Spleen (tissue), 7 donors: Measurements from ENCODE around the gene DHCR7.

Experiments used
- CTCF ChIP-seq, 11 experiments: fragments of 200-600 bp in 7 of 11; fragments of 450-650 bp in 4 of 11; sonication (generic) in 4 of 11; IDR thresholded peaks in 8 of 11; conservative IDR thresholded peaks in 3 of 11; 1 replicate in 7 of 11; 2 replicates in 4 of 11; pipeline versions ENCODE4 v1.4.0 to v1.8.0; 2016 to 2021; ENCODE audit warnings: antibody characterized with exemption in 11 of 11, inconsistent platforms in 4 of 11, mild to moderate bottlenecking in 1 of 11
- POLR2A ChIP-seq, 3 donors: fragments of 450-650 bp; IDR thresholded peaks; one replicate each; pipeline ENCODE4 v1.5.1; 2017; ENCODE audit warnings: antibody characterized with exemption in 3 of 3, mild to moderate bottlenecking in 1 of 3
- POLR2AphosphoS5 ChIP-seq, 3 donors: sonication (generic); formaldehyde crosslinking; IDR thresholded peaks; one replicate each; pipeline ENCODE4 v1.5.1; 2017; ENCODE audit warnings: antibody characterized with exemption in 3 of 3
- donor health status: DM: no; HTN: no; CAD: no; lungs with moderate emphysema.
- donor health status: DM: no; HTN: no; CAD: no.
- donor health status: DM: no; HTN: no; CAD: no.

GRCh38 chr11:71402878-71403277, 45.3 kb downstream of the DHCR7 start:
- TF ChIP-seq CTCF (IDR thresholded peaks at IDR 0.05 in 8 of 11, conservative IDR thresholded peaks at IDR 0.05 in 3 of 11) (no peak), POLR2AphosphoS5 (IDR thresholded peaks at IDR 0.05) (no peak), POLR2A (IDR thresholded peaks at IDR 0.05) (no peak)
